IMR-90 (cell line): Measurements from ENCODE around the gene DTX3. TPM values are rescaled to one million over a fixed set of nuclear protein-coding genes. Genes with fewer than 3 reads are reported as not detected.

ENCODE experiments used
- ATAC-seq: fragments of 200-7000 bp; cut with Tn5 transposase; 2 replicates; pipeline ENCODE4 v1.9.1; 2020; ENCODE audit warnings: low read depth, mild to moderate bottlenecking, moderate library complexity
- BruUV-seq: library from RNA; stranded (reverse); fragments of 400-500 nt; replicated peaks from 2 replicates; lab custom pipeline; 2021; lab: Mats Ljungman, UMichigan
- CTCF ChIA-PET: fragments of 300-600 bp; formaldehyde crosslinking; extraction: SDS; loops from one replicate; lab custom pipeline; 2021; ENCODE audit warnings: antibody characterized with exemption; lab: Yijun Ruan, JAX
- POLR2A ChIA-PET: fragments of 300-600 bp; sonication (Branson Sonifier 250); formaldehyde crosslinking; loops from one replicate; lab custom pipeline; 2022; ENCODE audit warnings: antibody characterized with exemption; ENCODE audit not compliant: unreplicated experiment; lab: Charles Lee
- DNase-seq: peaks from one replicate; pipeline ENCODE4 v3.0.0; 2013
- H2AFZ ChIP-seq: replicated peaks from 2 replicates; pipeline ENCODE3; 2013; ENCODE audit warnings: low read length, mild to moderate bottlenecking; ENCODE audit not compliant: poor library complexity
- H2AK5ac ChIP-seq: 2 replicates; pipeline ENCODE4 v1.6.1; 2013; ENCODE audit warnings: low read depth, low read length, inconsistent platforms
- H2AK9ac ChIP-seq: replicated peaks from 2 replicates; pipeline ENCODE3; 2013; ENCODE audit warnings: mild to moderate bottlenecking, low read depth, low read length, moderate library complexity; ENCODE audit not compliant: poor library complexity
- H2BK120ac ChIP-seq: 2 replicates; pipeline ENCODE4 v1.6.1; 2013; ENCODE audit warnings: low read depth, low read length, inconsistent platforms
- H2BK15ac ChIP-seq: 3 replicates; pipeline ENCODE4 v1.6.1; 2013; ENCODE audit warnings: low read depth, low read length, inconsistent platforms
- H2BK20ac ChIP-seq: 2 replicates; pipeline ENCODE4 v1.6.1; 2013; ENCODE audit warnings: low read depth, mild to moderate bottlenecking, inconsistent platforms, low read length, moderate library complexity
- H2BK5ac ChIP-seq: 2 replicates; pipeline ENCODE4 v1.6.1; 2013; ENCODE audit warnings: mild to moderate bottlenecking, low read depth, low read length, inconsistent platforms; ENCODE audit not compliant: poor library complexity, severe bottlenecking
- H3K14ac ChIP-seq: replicated peaks from 2 replicates; pipeline ENCODE4 v1.6.1; 2013; ENCODE audit warnings: low read depth, low read length, inconsistent platforms
- H3K18ac ChIP-seq: 2 replicates; pipeline ENCODE4 v1.6.1; 2013; ENCODE audit warnings: low read depth, low read length, control low read depth
- H3K23ac ChIP-seq: 2 replicates; pipeline ENCODE4 v1.6.1; 2013; ENCODE audit warnings: low read depth, low read length, inconsistent platforms
- H3K27ac ChIP-seq: 2 replicates; pipeline ENCODE4 v1.5.1; 2013; ENCODE audit warnings: mild to moderate bottlenecking, control low read depth, low read length; ENCODE audit not compliant: insufficient read depth
- H3K27me3 ChIP-seq: 2 replicates; pipeline ENCODE4 v1.6.1; 2013; ENCODE audit warnings: low read length; ENCODE audit not compliant: control insufficient read depth, insufficient read depth
- H3K36me3 ChIP-seq: 2 replicates; pipeline ENCODE4 v1.6.1; 2013; ENCODE audit warnings: low read length, mixed read lengths; ENCODE audit not compliant: control insufficient read depth, insufficient read depth
- H3K4ac ChIP-seq: 2 replicates; pipeline ENCODE4 v1.6.1; 2013; ENCODE audit warnings: low read depth, low read length, inconsistent platforms
- H3K4me1 ChIP-seq: 2 replicates; pipeline ENCODE4 v1.6.1; 2013; ENCODE audit warnings: low read length, mixed read lengths; ENCODE audit not compliant: control insufficient read depth, insufficient read depth
- H3K4me2 ChIP-seq: 2 replicates; pipeline ENCODE4 v1.6.1; 2013; ENCODE audit warnings: low read depth, mild to moderate bottlenecking, control low read depth, low read length, moderate library complexity
- H3K4me3 ChIP-seq: 2 replicates; pipeline ENCODE4 v1.5.1; 2013; ENCODE audit warnings: low read depth, mild to moderate bottlenecking, control low read depth, low read length, moderate library complexity; ENCODE audit not compliant: insufficient read depth
- H3K56ac ChIP-seq: 2 replicates; pipeline ENCODE4 v1.6.1; 2013; ENCODE audit warnings: low read length, inconsistent platforms; ENCODE audit not compliant: insufficient read depth; ENCODE audit errors: extremely low read depth
- H3K79me1 ChIP-seq, 2 experiments: 2 replicates each; pipeline ENCODE4 v1.6.1; 2013; ENCODE audit warnings: low read length in 2 of 2, inconsistent platforms in 1 of 2, low read depth in 1 of 2
- H3K9ac ChIP-seq: 2 replicates; pipeline ENCODE4 v1.6.1; 2013; ENCODE audit warnings: low read depth, low read length, control low read depth
- H3K9me1 ChIP-seq: 2 replicates; pipeline ENCODE4 v1.6.1; 2013; ENCODE audit warnings: low read length, inconsistent platforms; ENCODE audit not compliant: insufficient read depth
- H3K9me3 ChIP-seq: 2 replicates; pipeline ENCODE4 v1.6.1; 2013; ENCODE audit warnings: low read length; ENCODE audit not compliant: control insufficient read depth, insufficient read depth
- H4K20me1 ChIP-seq: 2 replicates; pipeline ENCODE4 v1.6.1; 2013; ENCODE audit warnings: low read length, inconsistent platforms; ENCODE audit not compliant: insufficient read depth
- H4K5ac ChIP-seq: 2 replicates; pipeline ENCODE4 v1.6.1; 2013; ENCODE audit warnings: mild to moderate bottlenecking, low read depth, low read length, control low read depth
- H4K8ac ChIP-seq, 2 experiments: 2 replicates each; pipeline ENCODE4 v1.6.1; 2013; ENCODE audit warnings: low read depth in 2 of 2, low read length in 2 of 2, control low read depth in 1 of 2, inconsistent platforms in 1 of 2
- H4K91ac ChIP-seq: 2 replicates; pipeline ENCODE4 v1.6.1; 2013; ENCODE audit warnings: low read depth, low read length, inconsistent platforms; ENCODE audit not compliant: insufficient read depth
- BHLHE40 ChIP-seq: fragments of 150-350 bp; IDR thresholded peaks from 2 replicates; pipeline ENCODE4 v1.6.1; 2016; ENCODE audit warnings: mild to moderate bottlenecking, low read depth, low read length
- CEBPB ChIP-seq: IDR thresholded peaks from 2 replicates; pipeline ENCODE4 v1.6.1; 2012; ENCODE audit warnings: low read depth, low read length, improper control_type of control experiment
- CHD1 ChIP-seq: IDR thresholded peaks from 2 replicates; pipeline ENCODE4 v1.6.1; 2012; ENCODE audit warnings: low read depth, low read length, improper control_type of control experiment
- CTCF ChIP-seq: conservative IDR thresholded peaks from 2 replicates; pipeline ENCODE4 v1.5.1; 2012; ENCODE audit warnings: mild to moderate bottlenecking, low read depth, low read length, improper control_type of control experiment
- ELK1 ChIP-seq: fragments of 150-350 bp; IDR thresholded peaks from 2 replicates; pipeline ENCODE4 v1.6.1; 2016; ENCODE audit warnings: low read depth, mild to moderate bottlenecking, low read length, moderate library complexity, borderline replicate concordance
- FOS ChIP-seq: fragments of 150-350 bp; IDR thresholded peaks from 2 replicates; pipeline ENCODE4 v1.6.1; 2016; ENCODE audit warnings: low read depth, low read length
- MAFK ChIP-seq: IDR thresholded peaks from 2 replicates; pipeline ENCODE4 v1.6.1; 2012; ENCODE audit warnings: low read depth, low read length, improper control_type of control experiment
- MAZ ChIP-seq: IDR thresholded peaks from 2 replicates; pipeline ENCODE4 v1.6.1; 2012; ENCODE audit warnings: low read depth, mild to moderate bottlenecking, low read length, improper control_type of control experiment, moderate library complexity, borderline replicate concordance
- MXI1 ChIP-seq: IDR thresholded peaks from 2 replicates; pipeline ENCODE4 v1.6.1; 2012; ENCODE audit warnings: low read depth, mild to moderate bottlenecking, low read length, moderate library complexity, borderline replicate concordance
- NFE2L2 ChIP-seq: fragments of 150-350 bp; IDR thresholded peaks from 2 replicates; pipeline ENCODE4 v1.6.1; 2016; ENCODE audit warnings: low read depth, mild to moderate bottlenecking, low read length
- POLR2A ChIP-seq: IDR thresholded peaks from 2 replicates; pipeline ENCODE4 v1.6.1; 2012; ENCODE audit warnings: mild to moderate bottlenecking, low read depth, low read length
- RAD21 ChIP-seq: IDR thresholded peaks from 2 replicates; pipeline ENCODE4 v1.6.1; 2012; ENCODE audit warnings: low read length, improper control_type of control experiment
- RCOR1 ChIP-seq: IDR thresholded peaks from 2 replicates; pipeline ENCODE4 v1.6.1; 2012; ENCODE audit warnings: mild to moderate bottlenecking, low read length, improper control_type of control experiment; ENCODE audit not compliant: insufficient replicate concordance
- RFX5 ChIP-seq: IDR thresholded peaks from 2 replicates; pipeline ENCODE4 v1.8.0; 2012; ENCODE audit warnings: low read depth, mild to moderate bottlenecking, low read length, moderate library complexity
- SMC3 ChIP-seq: fragments of 150-350 bp; IDR thresholded peaks from 2 replicates; pipeline ENCODE4 v1.6.1; 2016; ENCODE audit warnings: low read depth, mild to moderate bottlenecking, antibody characterized with exemption, low read length, moderate library complexity
- USF2 ChIP-seq: fragments of 150-350 bp; IDR thresholded peaks from 2 replicates; pipeline ENCODE4 v1.6.1; 2017; ENCODE audit warnings: mild to moderate bottlenecking, antibody characterized with exemption, low read length, low read depth
- WGBS, 2 experiments: methylation state at CpG; one replicate each; pipeline versions ENCODE4 v1.1.5 to v1.1.7; 2013; ENCODE audit warnings: missing lambda C conversion rate in 2 of 2; ENCODE audit not compliant: insufficient read length in 1 of 2; ENCODE audit errors: extremely low coverage in 2 of 2; 5-methylcytosine and 5-hydroxymethylcytosine counted together
- dilution Hi-C: fragments of 300-500 bp; cut with HindIII; formaldehyde crosslinking; loops from one replicate; pipeline ENCODE4 v1.14.3; 2018; ENCODE audit warnings: low sequenced_read_pairs; ENCODE audit not compliant: unreplicated experiment
- in situ Hi-C: fragments of 300-500 bp; cut with MboI; formaldehyde crosslinking; loops from 3 replicates; pipeline ENCODE4 v1.14.3; 2019; ENCODE audit warnings: low sequenced_read_pairs, inconsistent platforms, mixed read lengths
- intact Hi-C: fragments of 100-400 bp; cut with micrococcal nuclease; formaldehyde crosslinking; loops from 2 replicates; pipeline ENCODE4 v1.10.0; 2022
- polyA plus RNA-seq, 3 experiments: library from polyadenylated mRNA; depleted of rRNA; stranded (reverse); fragments of >200 nt; gene quantifications; 2 replicates each; pipeline ENCODE4 v1.2.3, GENCODE V29; 2012; ENCODE audit warnings: low replicate concordance in 1 of 3
- total RNA-seq: library from RNA; depleted of rRNA; stranded (reverse); fragments of >200 nt; gene quantifications from 2 replicates; pipeline ENCODE4 v1.2.3, GENCODE V29; 2012

DTX3 gene
- total and polyA plus RNA-seq, 2 of the 4 experiments (the other 2 are of a cell fraction), result 2.9 to 14.6 TPM

GRCh38 chr12:57586128-57586527 lies 18.5 kb upstream of the DTX3 start:
- ATAC-seq, result no peak

More at GRCh38 chr12:57586128-57586527, 18.5 kb upstream of the DTX3 start:
- H2BK20ac ChIP-seq, result no peak overlapping the region
- H3K4ac ChIP-seq, result no peak overlapping the region
- no peak for DNase-seq
- dilution Hi-C loops (no loop called here), in situ Hi-C loops (loop anchor here (10.0 kb wide), 1 partner anchor 149 kb away; the partner anchor contains the start of gene AGAP2), intact Hi-C loops (no loop called here)
- H4K8ac ChIP-seq, result no peak overlapping the region
- H2AK5ac ChIP-seq, result no peak overlapping the region
- no peak overlapping the region for H2BK15ac ChIP-seq
- no peak overlapping the region for H3K4me2 ChIP-seq
- peaks cover 34% of the 10 kb centered on the region for H3K27me3 ChIP-seq
- ChIA-PET POLR2A (no interaction called here), CTCF (interaction anchor here (1.0 kb wide), 1 partner anchor 35 kb away, joined by 5 read pairs; no protein-coding TSS in a partner anchor)
- no peak overlapping the region for H4K91ac ChIP-seq
- H2BK120ac ChIP-seq, result no peak overlapping the region
- H3K27ac ChIP-seq, result no peak overlapping the region
- H3K4me1 ChIP-seq, result peaks cover 1% of the 10 kb centered on the region; the same call in 1 of the 2 replicates
- H3K4me3 ChIP-seq, result no peak overlapping the region
- H3K9me1 ChIP-seq, result peaks cover 6% of the 10 kb centered on the region; the same call in 1 of the 2 replicates
- H3K23ac ChIP-seq, result no peak overlapping the region
- H3K18ac ChIP-seq, result no peak overlapping the region
- H4K5ac ChIP-seq, result no peak overlapping the region
- H3K14ac ChIP-seq, result no peak overlapping the region
- WGBS, 2 experiments, result 100% methylated on average over 1 of the region's 3 CpGs; no CpG with 5 or more reads in 1 of the 2 experiments
- no peaks in the 10 kb centered on the region for H3K36me3 ChIP-seq
- peaks cover 0 to 4% of the 10 kb centered on the region in 2 experiments; a peak in 2 of 4 replicates for H3K79me1 ChIP-seq
- BruUV-seq, result no TSS peak
- H3K9ac ChIP-seq, result no peak overlapping the region
- TF ChIP-seq USF2 (no peak), POLR2A (no peak), FOS (no peak), ELK1 (no peak), RFX5 (no peak), MAFK (no peak), RAD21 (no peak), BHLHE40 (no peak), NFE2L2 (no peak), CTCF (no peak), MXI1 (no peak), MAZ (no peak), SMC3 (no peak), RCOR1 (no peak), CHD1 (no peak), CEBPB (no peak)
- no peaks in the 10 kb centered on the region for H3K9me3 ChIP-seq
- no peak overlapping the region for H2BK5ac ChIP-seq
- no peak overlapping the region for H2AFZ ChIP-seq
- no peak overlapping the region for H3K56ac ChIP-seq
- H2AK9ac ChIP-seq, result no peak overlapping the region
- no peaks in the 10 kb centered on the region for H4K20me1 ChIP-seq
